Upper lobe of left lung (tissue), 6 donors: ENCODE results near the gene THUMPD2. TPM values are rescaled to one million over a fixed set of nuclear protein-coding genes. Genes with fewer than 3 reads are reported as not detected.
"Not testable (repeated sequence)": the region's sequence is repeated elsewhere in the genome, so short reads cannot be mapped to it uniquely, and the experiment has no call there.

Experiments
- ATAC-seq, 2 donors: fragments of 200-7000 bp; cut with Tn5 transposase; one replicate each; pipeline ENCODE4 v1.9.1; 2022; ENCODE audit warnings: mild to moderate bottlenecking in 2 of 2, moderate library complexity in 2 of 2; ENCODE audit not compliant: low FRiP score in 2 of 2
- DNase-seq, 2 donors: peaks; one replicate each; pipeline ENCODE4 v3.0.0-alpha.2; 2019 to 2020
- H3K27ac ChIP-seq, 4 donors: fragments of 200-600 bp; sonication (generic); one replicate each; pipeline ENCODE4 v1.5.1; 2016 to 2019
- H3K27me3 ChIP-seq, 4 donors: fragments of 200-600 bp; sonication (generic); one replicate each; pipeline ENCODE4 v1.5.1; 2017 to 2019
- H3K36me3 ChIP-seq, 4 donors: fragments of 200-600 bp; sonication (generic); one replicate each; pipeline ENCODE4 v1.5.1; 2016 to 2019
- H3K4me1 ChIP-seq, 4 donors: fragments of 200-600 bp; sonication (generic); one replicate each; pipeline ENCODE4 v1.5.1; 2018 to 2019
- H3K4me3 ChIP-seq, 4 donors: fragments of 200-600 bp; sonication (generic); one replicate each; pipeline ENCODE4 v1.5.1; 2017 to 2019; ENCODE audit warnings: mild to moderate bottlenecking in 2 of 4, moderate library complexity in 1 of 4
- H3K9me3 ChIP-seq, 4 donors: fragments of 200-600 bp; sonication (generic); one replicate each; pipeline ENCODE4 v1.5.1; 2018 to 2019
- CTCF ChIP-seq, 6 experiments: fragments of 450-650 bp in 4 of 6; fragments of 200-600 bp in 2 of 6; sonication (generic) in 2 of 6; IDR thresholded peaks; one replicate each; pipeline ENCODE4 v1.5.1; 2016 to 2019; ENCODE audit warnings: antibody characterized with exemption in 6 of 6
- EP300 ChIP-seq, 4 donors: sonication (generic); formaldehyde crosslinking; IDR thresholded peaks; one replicate each; pipeline ENCODE4 v1.5.1; 2017; ENCODE audit warnings: antibody characterized with exemption in 4 of 4, control low read depth in 2 of 4
- POLR2A ChIP-seq, 4 donors: fragments of 450-650 bp; IDR thresholded peaks; one replicate each; pipeline ENCODE4 v1.5.1; 2016 to 2017; ENCODE audit warnings: antibody characterized with exemption in 4 of 4, mild to moderate bottlenecking in 2 of 4
- POLR2AphosphoS5 ChIP-seq, 2 donors: sonication (generic); formaldehyde crosslinking; IDR thresholded peaks; one replicate each; pipeline ENCODE4 v1.5.1; 2017; ENCODE audit warnings: antibody characterized with exemption in 2 of 2
- WGBS, 2 donors: methylation state at CpG; one replicate each; pipeline ENCODE4 v1.1.5; 2017 to 2018; 5-methylcytosine and 5-hydroxymethylcytosine counted together
- total RNA-seq, 6 donors: library from RNA; depleted of rRNA in 4 of 6; stranded (reverse); fragments of >200 nt in 4 of 6; gene quantifications; one replicate each; pipeline versions ENCODE4 v1.1.0 to v1.2.1, GENCODE V29; 2016 to 2021
- donor health status: DM: no; HTN: no; CAD: no; lungs with moderate emphysema.
- donor health status: DM: no; HTN: yes; CAD: no; lungs with severe emphysema.

The THUMPD2 gene
- total RNA-seq, 6 donors from 2014 or later: 6.7 to 43.0 (median 10.9) TPM

GRCh38 chr2:39805936-39806608 is 27.0 kb upstream of the THUMPD2 start:
- no peak for TF ChIP-seq POLR2AphosphoS5 (IDR thresholded peaks at IDR 0.05)
- TF ChIP-seq EP300 (IDR thresholded peaks at IDR 0.05): no peak
- TF ChIP-seq POLR2A (IDR thresholded peaks at IDR 0.05): no peak
- no peak for TF ChIP-seq CTCF (IDR thresholded peaks at IDR 0.05)
- Histone ChIP-seq H3K27me3 (no peaks in the 10 kb centered on the region), H3K36me3 (no peaks in the 10 kb centered on the region), H3K9me3 (peaks cover 0 to 19% (median 3%) of the 10 kb centered on the region in 4 donors), H3K4me1 (no peaks in the 10 kb centered on the region), H3K4me3 (no peak overlapping the region), H3K27ac (no peak overlapping the region)
- ATAC-seq (no peak), DNase-seq (no peak)
- 78 to 87% methylated on average over 4 of the region's 4 CpGs for WGBS, 2 donors

GRCh38 chr2:39803839-39804238 is 24.8 kb upstream of the THUMPD2 start:
- H3K4me3 ChIP-seq: no peak overlapping the region
- no peaks in the 10 kb centered on the region for H3K4me1 ChIP-seq
- no peaks in the 10 kb centered on the region for H3K27me3 ChIP-seq
- DNase-seq (no peak), ATAC-seq (no peak)
- no peak overlapping the region for H3K27ac ChIP-seq
- no peaks in the 10 kb centered on the region for H3K36me3 ChIP-seq
- 95% methylated on average over 1 of the region's 1 CpG for WGBS, 2 donors
- no peak for TF ChIP-seq EP300 (IDR thresholded peaks at IDR 0.05)
- H3K9me3 ChIP-seq: peaks cover 0 to 19% (median 2%) of the 10 kb centered on the region in 4 donors

- Histone ChIP-seq H3K9me3 (peaks cover 0 to 19% (median 2%) of the 10 kb centered on the region in 4 donors), H3K4me1 (no peaks in the 10 kb centered on the region), H3K36me3 (no peaks in the 10 kb centered on the region), H3K4me3 (no peak overlapping the region), H3K27ac (no peak overlapping the region), H3K27me3 (no peaks in the 10 kb centered on the region)
- DNase-seq: no peak
- 94 to 96% methylated on average over 4 of the region's 4 CpGs for WGBS, 2 donors
- TF ChIP-seq EP300 (IDR thresholded peaks at IDR 0.05): no peak
- no peak for TF ChIP-seq POLR2A (IDR thresholded peaks at IDR 0.05)
- no peak for TF ChIP-seq CTCF (IDR thresholded peaks at IDR 0.05)
- TF ChIP-seq POLR2AphosphoS5 (IDR thresholded peaks at IDR 0.05): no peak
- ATAC-seq: no peak
These were observed 21.7 kb upstream of the THUMPD2 start for GRCh38 chr2:39800752-39801151.

- TF ChIP-seq EP300 (IDR thresholded peaks at IDR 0.05) (no peak), POLR2A (IDR thresholded peaks at IDR 0.05) (no peak), CTCF (IDR thresholded peaks at IDR 0.05) (no peak), POLR2AphosphoS5 (IDR thresholded peaks at IDR 0.05) (no peak)
- ATAC-seq: no peak
These were observed 17.1 kb upstream of the THUMPD2 start for GRCh38 chr2:39796134-39796533.

GRCh38 chr2:39790216-39790818 is 11.3 kb upstream of the THUMPD2 start:
- not testable (repeated sequence) for H3K4me1 ChIP-seq, H3K4me3 ChIP-seq, H3K27me3 ChIP-seq, ATAC-seq, H3K9me3 ChIP-seq, H3K27ac ChIP-seq, H3K36me3 ChIP-seq, DNase-seq
- WGBS, 2 donors: 89 to 92% methylated on average over 10 to 12 of the region's 12 CpGs

More at GRCh38 chr2:39796134-39796533, 17.1 kb upstream of the THUMPD2 start:
- Histone ChIP-seq H3K4me1 (no peaks in the 10 kb centered on the region), H3K4me3 (no peak overlapping the region), H3K27ac (no peak overlapping the region), H3K36me3 (no peaks in the 10 kb centered on the region), H3K9me3 (no peaks in the 10 kb centered on the region), H3K27me3 (no peaks in the 10 kb centered on the region)
- no peak for DNase-seq
- WGBS, 2 donors: 93 to 96% methylated on average over 1 of the region's 1 CpG

GRCh38 chr2:39787950-39788349 is 8.9 kb upstream of the THUMPD2 start:
- ATAC-seq (no peak), DNase-seq (no peak)
- Histone ChIP-seq H3K4me1 (no peaks in the 10 kb centered on the region), H3K27me3 (no peaks in the 10 kb centered on the region), H3K27ac (no peak overlapping the region), H3K36me3 (no peaks in the 10 kb centered on the region), H3K4me3 (no peak overlapping the region), H3K9me3 (peaks cover 0 to 2% (median 0%) of the 10 kb centered on the region in 4 donors)
- 81 to 92% methylated on average over 2 of the region's 2 CpGs for WGBS, 2 donors
- no peak for TF ChIP-seq CTCF (IDR thresholded peaks at IDR 0.05)
- no peak for TF ChIP-seq POLR2A (IDR thresholded peaks at IDR 0.05)
- no peak for TF ChIP-seq EP300 (IDR thresholded peaks at IDR 0.05)
- no peak for TF ChIP-seq POLR2AphosphoS5 (IDR thresholded peaks at IDR 0.05)
